CD4-positive, alpha-beta T cell (primary cell): ENCODE results near the gene MEGF9. TPM values are rescaled to one million over a fixed set of nuclear protein-coding genes. Genes with fewer than 3 reads are reported as not detected.

Experiments
- ATAC-seq: fragments of 200-7000 bp; cut with Tn5 transposase; one replicate; pipeline ENCODE4 v1.10.0; 2022; ENCODE audit warnings: mild to moderate bottlenecking; ENCODE audit not compliant: poor library complexity
- CTCF ChIA-PET: fragments of 350-600 bp; sonication (Branson Sonifier 250); formaldehyde crosslinking; loops from one replicate; lab custom pipeline; 2021; ENCODE audit warnings: antibody characterized with exemption, inconsistent platforms; lab: Charles Lee
- POLR2A ChIA-PET: fragments of 350-600 bp; sonication (Branson Sonifier 250); formaldehyde crosslinking; loops from one replicate; lab custom pipeline; 2021; ENCODE audit warnings: antibody characterized with exemption, inconsistent platforms; lab: Charles Lee
- DNase-seq, 14 experiments: peaks; one replicate each; pipeline ENCODE4 v3.0.0-alpha.2; 2013 to 2020; ENCODE audit warnings: mixed read lengths in 2 of 14
- H3K27ac ChIP-seq, 2 donors: one replicate each; pipeline versions ENCODE4 v1.5.1 to v1.7.0; 2013; ENCODE audit warnings: low read length in 2 of 2, low read depth in 1 of 2, mild to moderate bottlenecking in 1 of 2
- H3K27me3 ChIP-seq, 2 experiments: 1 replicate in 1 of 2; 2 replicates in 1 of 2; pipeline versions ENCODE4 v1.6.1 to v1.7.0; 2013; ENCODE audit warnings: low read length in 2 of 2, control low read depth in 1 of 2, mild to moderate bottlenecking in 1 of 2, moderate library complexity in 1 of 2; ENCODE audit not compliant: insufficient read depth in 2 of 2, control insufficient read depth in 1 of 2
- H3K36me3 ChIP-seq: one replicate; pipeline ENCODE4 v1.6.1; 2013; ENCODE audit warnings: low read length, control low read depth; ENCODE audit not compliant: insufficient read depth
- H3K4me1 ChIP-seq: one replicate; pipeline ENCODE4 v1.6.1; 2013; ENCODE audit warnings: low read length, control low read depth; ENCODE audit not compliant: insufficient read depth
- H3K4me3 ChIP-seq: one replicate; pipeline ENCODE4 v1.5.1; 2013; ENCODE audit warnings: mild to moderate bottlenecking, low read length, moderate library complexity
- H3K9me3 ChIP-seq, 2 experiments: 1 replicate in 1 of 2; 2 replicates in 1 of 2; pipeline versions ENCODE4 v1.6.1 to v1.7.0; 2013; ENCODE audit warnings: low read length in 2 of 2, mild to moderate bottlenecking in 2 of 2, control low read depth in 1 of 2, moderate library complexity in 1 of 2; ENCODE audit not compliant: control insufficient read depth in 1 of 2, insufficient read depth in 1 of 2
- H3K27ac Mint-ChIP-seq: one replicate; pipeline ENCODE4 v1.8.0; 2020; ENCODE audit warnings: mixed read lengths
- H3K27me3 Mint-ChIP-seq: one replicate; pipeline ENCODE4 v1.8.0; 2021; ENCODE audit warnings: mixed read lengths
- H3K36me3 Mint-ChIP-seq: one replicate; pipeline ENCODE4 v1.8.0; 2021; ENCODE audit warnings: low read depth, mixed read lengths
- H3K4me1 Mint-ChIP-seq: one replicate; pipeline ENCODE4 v1.8.0; 2021; ENCODE audit warnings: low read depth, mixed read lengths
- H3K4me3 Mint-ChIP-seq: one replicate; pipeline ENCODE4 v1.8.0; 2020; ENCODE audit warnings: mild to moderate bottlenecking, mixed read lengths
- H3K9me3 Mint-ChIP-seq: one replicate; pipeline ENCODE4 v1.8.0; 2020; ENCODE audit warnings: mixed read lengths
- intact Hi-C, 2 experiments: fragments of 100-400 bp; cut with DNase I in 1 of 2; cut with micrococcal nuclease in 1 of 2; formaldehyde crosslinking; loops; one replicate each; pipeline versions ENCODE4 v1.15.1 to v1.9.0; 2023 to 2025; cut with DNase I, micrococcal nuclease
- total RNA-seq, 174 experiments: library from RNA in 2 of 174; stranded (reverse) in 2 of 174; gene quantifications; one replicate each; pipeline ENCODE4 v1.2.3 and lab custom pipeline; 2021 to 2026
- TF ChIP-seq, protein P1 (sequence below): fragments of 200-600 bp; IDR thresholded peaks from one replicate; pipeline ENCODE4 v1.8.0; 2022; ENCODE audit warnings: antibody characterized with exemption, mild to moderate bottlenecking

Gene MEGF9
- total RNA-seq, 2 experiments from 2014 or later = 4.0 to 4.5 TPM

DNA sequence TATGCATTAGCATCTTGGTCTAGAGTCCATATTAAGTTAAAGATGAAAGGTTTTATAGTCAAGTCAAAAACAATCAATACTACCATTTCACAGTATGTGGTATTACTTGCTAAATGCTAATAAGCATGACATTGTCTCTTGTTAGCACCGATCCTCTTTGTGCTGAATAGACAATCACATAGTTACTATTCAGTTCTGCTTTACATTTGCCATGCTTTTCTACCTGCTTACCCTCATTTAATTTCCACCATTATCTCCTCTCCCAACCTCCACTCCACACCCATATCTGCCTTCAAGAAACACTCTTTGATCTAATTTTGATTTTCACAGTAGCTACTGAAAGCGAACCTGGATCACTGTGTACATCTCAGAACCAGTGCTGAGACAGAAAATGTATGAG is 16.8 kb downstream of the MEGF9 start:
- Mint-ChIP-seq H3K27ac (no peak overlapping the region), H3K4me3 (no peak overlapping the region), H3K27me3 (no peaks in the 10 kb centered on the region), H3K9me3 (no peaks in the 10 kb centered on the region), H3K4me1 (peaks cover 8% of the 10 kb centered on the region), H3K36me3 (peaks cover 5% of the 10 kb centered on the region)
- Histone ChIP-seq H3K36me3 (no peaks in the 10 kb centered on the region), H3K4me3 (no peak overlapping the region), H3K27ac (no peak overlapping the region), H3K4me1 (no peaks in the 10 kb centered on the region), H3K9me3 (no peaks in the 10 kb centered on the region), H3K27me3 (no peaks in the 10 kb centered on the region)
- ATAC-seq (no peak), DNase-seq (no peak)
- TF ChIP-seq, protein P1, sequence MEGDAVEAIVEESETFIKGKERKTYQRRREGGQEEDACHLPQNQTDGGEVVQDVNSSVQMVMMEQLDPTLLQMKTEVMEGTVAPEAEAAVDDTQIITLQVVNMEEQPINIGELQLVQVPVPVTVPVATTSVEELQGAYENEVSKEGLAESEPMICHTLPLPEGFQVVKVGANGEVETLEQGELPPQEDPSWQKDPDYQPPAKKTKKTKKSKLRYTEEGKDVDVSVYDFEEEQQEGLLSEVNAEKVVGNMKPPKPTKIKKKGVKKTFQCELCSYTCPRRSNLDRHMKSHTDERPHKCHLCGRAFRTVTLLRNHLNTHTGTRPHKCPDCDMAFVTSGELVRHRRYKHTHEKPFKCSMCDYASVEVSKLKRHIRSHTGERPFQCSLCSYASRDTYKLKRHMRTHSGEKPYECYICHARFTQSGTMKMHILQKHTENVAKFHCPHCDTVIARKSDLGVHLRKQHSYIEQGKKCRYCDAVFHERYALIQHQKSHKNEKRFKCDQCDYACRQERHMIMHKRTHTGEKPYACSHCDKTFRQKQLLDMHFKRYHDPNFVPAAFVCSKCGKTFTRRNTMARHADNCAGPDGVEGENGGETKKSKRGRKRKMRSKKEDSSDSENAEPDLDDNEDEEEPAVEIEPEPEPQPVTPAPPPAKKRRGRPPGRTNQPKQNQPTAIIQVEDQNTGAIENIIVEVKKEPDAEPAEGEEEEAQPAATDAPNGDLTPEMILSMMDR = no peak
- intact Hi-C loops = no loop called here
- POLR2A ChIA-PET = interaction anchor here (0.6 to 0.7 kb wide), 2 partner anchors 75 to 80 kb away, joined by 3 read pairs; no protein-coding TSS in a partner anchor
- CTCF ChIA-PET = no interaction called here

DNA sequence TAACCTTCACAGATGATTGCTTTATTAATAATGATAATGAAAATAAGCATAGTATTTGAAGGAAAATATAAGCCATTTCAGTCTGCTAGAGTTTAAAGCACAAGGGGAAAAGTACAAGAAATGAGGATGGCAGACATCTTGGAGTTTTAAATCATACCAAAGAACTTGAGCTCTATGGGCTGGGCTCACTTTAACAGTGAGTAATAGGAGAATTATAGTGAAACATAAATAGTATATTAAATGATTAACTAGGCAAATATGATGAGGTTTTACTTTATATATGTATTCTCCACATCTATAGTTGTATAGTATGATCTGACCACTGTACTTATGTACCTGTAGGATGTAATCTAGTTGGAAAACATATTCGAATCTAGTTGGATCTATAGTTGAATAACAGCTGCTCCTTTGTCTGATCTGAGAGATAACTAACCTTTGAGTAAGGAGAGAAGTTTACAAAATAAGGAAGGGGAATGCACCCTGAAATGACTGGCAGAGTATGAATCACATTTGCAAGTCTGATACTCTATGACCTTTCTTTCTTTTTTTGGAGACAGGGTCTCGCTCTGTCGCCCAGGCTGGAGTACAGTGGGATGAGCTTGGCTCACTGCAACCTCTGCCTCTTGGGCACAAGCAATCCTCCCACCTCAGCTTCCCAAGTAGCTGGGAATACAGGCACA is 17.6 kb downstream of the MEGF9 start:
- no peaks in the 10 kb centered on the region for H3K9me3 Mint-ChIP-seq
- ATAC-seq = no peak
- ChIA-PET POLR2A (interaction anchor here (0.6 to 0.7 kb wide), 2 partner anchors 74 to 79 kb away, joined by 3 read pairs; no protein-coding TSS in a partner anchor), CTCF (no interaction called here)
- Histone ChIP-seq H3K27ac (no peak overlapping the region), H3K36me3 (no peaks in the 10 kb centered on the region), H3K9me3 (no peaks in the 10 kb centered on the region), H3K4me1 (no peaks in the 10 kb centered on the region), H3K4me3 (no peak overlapping the region), H3K27me3 (no peaks in the 10 kb centered on the region)
- peaks cover 5% of the 10 kb centered on the region for H3K36me3 Mint-ChIP-seq
- peaks cover 15% of the 10 kb centered on the region for H3K4me1 Mint-ChIP-seq
- H3K27me3 Mint-ChIP-seq = no peaks in the 10 kb centered on the region
- no peak overlapping the region for H3K4me3 Mint-ChIP-seq
- H3K27ac Mint-ChIP-seq = no peak overlapping the region
- intact Hi-C loops = no loop called here
- TF ChIP-seq, protein P1 = no peak
- DNase-seq = no peak

DNA sequence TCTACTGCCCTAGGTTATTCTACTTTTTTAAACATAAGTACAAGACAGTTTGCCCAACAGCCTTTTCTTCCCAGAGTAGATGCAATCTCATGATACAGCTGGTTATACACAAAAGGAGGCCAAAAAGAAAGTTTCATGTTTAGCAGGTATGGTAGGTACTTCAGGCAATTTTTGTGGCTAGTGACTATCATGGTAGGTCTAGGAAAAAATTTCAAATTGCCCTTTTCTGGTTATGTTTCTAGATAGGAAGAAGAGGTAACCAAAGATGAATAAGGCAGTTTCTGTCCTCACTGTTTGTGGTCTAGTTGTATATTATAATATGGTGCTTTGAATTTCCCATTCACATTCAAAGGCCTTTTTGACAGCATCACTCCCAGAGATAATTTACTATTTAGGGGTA is 19.7 kb downstream of the MEGF9 start:
- Histone ChIP-seq H3K4me1 (no peaks in the 10 kb centered on the region), H3K4me3 (no peak overlapping the region), H3K36me3 (no peaks in the 10 kb centered on the region), H3K27ac (no peak overlapping the region), H3K27me3 (no peaks in the 10 kb centered on the region), H3K9me3 (no peaks in the 10 kb centered on the region)
- ATAC-seq (no peak), DNase-seq (no peak)
- H3K4me1 Mint-ChIP-seq = peaks cover 15% of the 10 kb centered on the region
- no peak overlapping the region for H3K27ac Mint-ChIP-seq
- no peak overlapping the region for H3K4me3 Mint-ChIP-seq
- ChIA-PET CTCF (no interaction called here), POLR2A (no interaction called here)
- TF ChIP-seq, protein P1 = no peak
- H3K9me3 Mint-ChIP-seq = no peaks in the 10 kb centered on the region
- no peaks in the 10 kb centered on the region for H3K27me3 Mint-ChIP-seq
- intact Hi-C loops = no loop called here
- H3K36me3 Mint-ChIP-seq = no peaks in the 10 kb centered on the region
